Measurements from ENCODE around the gene IFNA16.
"Not testable (repeated sequence)": the region's sequence is repeated elsewhere in the genome, so short reads cannot be mapped to it uniquely, and the experiment has no call there.

The IFNA16 gene

DNA sequence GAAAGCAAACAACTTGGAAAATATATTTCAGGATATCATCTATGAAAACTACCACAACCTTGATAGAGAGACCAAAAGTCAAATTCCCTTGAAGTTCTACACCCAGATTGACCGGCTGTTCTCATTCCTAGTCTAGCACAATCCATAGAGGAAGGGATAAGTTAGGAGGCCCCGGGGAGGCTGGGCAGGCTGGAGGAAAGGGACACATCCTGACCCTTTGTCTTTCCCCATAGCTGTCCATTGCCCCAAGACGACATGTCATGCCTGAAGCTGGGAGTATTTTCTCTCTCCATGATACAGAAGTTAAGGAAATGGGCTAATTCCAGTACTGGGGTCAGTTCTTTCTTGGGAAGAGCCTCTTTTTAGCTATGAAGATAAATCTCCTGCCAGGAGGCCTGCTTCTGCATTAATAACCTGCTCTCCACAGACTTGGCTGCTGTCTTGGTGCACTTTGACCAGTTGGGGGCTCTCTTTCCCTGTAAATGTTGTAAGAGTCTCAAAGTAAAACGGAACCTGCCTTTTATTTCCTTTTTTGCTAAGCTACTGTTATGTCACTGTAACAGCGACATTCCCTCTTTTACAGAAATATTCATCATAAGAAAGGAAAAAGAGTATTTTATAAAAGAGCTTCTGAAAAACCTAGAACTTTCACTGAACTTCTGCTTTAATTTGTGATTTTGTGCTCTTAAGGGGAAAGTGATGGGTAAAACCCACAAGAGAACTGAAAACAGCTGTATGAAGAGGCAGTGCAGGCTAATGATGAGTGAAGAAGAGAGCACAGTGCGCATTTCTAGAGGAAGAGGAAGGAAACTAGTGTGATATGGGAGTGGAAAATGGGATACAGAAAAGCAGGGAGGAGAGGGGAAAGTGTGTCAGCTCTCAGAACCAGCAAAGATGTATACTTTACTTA, 22.0 kb downstream of the IFNA16 start:
- peak; percentile 48 for DNase-seq (ENCODE audit: low spot score)

DNA sequence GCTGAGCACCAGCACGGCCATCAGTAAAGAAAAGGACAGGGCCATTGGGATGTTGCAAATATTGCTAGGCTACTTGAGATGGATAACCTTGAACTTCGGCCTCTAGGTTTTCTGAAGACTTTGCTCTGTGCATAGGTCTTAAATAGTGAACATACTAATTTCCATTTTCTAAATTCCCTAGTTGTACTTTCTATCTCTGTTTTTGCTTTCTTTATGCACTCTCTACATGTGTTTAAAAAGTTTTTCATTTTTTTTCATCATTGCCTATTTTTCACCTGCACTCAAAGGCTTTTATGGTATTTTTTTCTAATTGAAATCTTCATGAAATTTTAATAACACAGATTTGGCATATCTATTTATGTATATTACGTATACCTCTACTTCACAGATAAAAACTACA, 29.6 kb downstream of the IFNA16 start, which contains the start of gene IFNA4:
Gene IFNA4 (minus strand): TSS at position 101 of the 400 bp plus-strand sequence. CDS start 56 bp downstream, at position 45.
- DNase-seq (ENCODE audit: low spot score) = not testable (repeated sequence)

DNA sequence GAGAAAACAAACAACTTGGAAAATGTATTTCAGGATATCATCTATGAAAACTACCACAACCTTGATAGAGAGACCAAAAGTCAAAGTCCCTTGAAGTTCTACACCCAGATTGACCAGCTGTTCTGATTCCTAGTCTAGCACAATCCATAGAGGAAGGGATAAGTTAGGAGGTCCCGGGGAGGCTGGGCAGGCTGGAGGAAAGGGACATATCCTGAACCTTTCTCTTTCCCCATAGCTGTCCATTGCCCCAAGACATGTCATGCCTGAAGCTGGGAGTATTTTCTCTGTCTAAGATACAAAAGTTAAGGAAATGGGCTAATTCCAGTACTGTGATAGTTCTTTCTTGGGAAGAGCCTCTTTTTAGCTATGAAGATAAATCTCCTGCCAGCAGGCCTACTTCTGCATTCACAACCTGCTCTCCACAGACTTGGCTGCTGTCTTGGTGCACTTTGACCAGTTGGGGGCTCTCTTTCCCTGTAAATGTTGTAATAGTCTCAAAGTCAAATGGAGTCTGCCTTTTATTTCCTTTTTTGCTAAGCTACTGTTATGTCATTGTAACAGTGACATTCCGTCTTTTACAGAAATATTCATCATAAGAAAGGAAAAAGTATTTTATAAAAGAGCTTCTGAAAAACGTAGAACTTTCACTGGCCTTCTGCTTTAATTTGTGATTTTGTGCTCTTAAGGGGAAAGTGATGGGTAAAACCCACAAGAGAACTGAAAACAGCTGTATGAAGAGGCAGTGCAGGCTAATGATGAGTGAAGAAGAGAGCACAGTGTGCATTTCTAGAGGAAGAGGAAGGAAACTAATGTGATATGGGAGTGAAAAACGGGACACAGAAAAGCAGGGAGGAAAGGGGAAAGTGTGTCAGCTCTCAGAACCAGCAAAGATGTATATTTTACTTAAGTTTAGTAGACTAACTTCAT, 34.0 kb downstream of the IFNA16 start:
- peak; percentile 24 for DNase-seq (ENCODE audit: low spot score)

DNA sequence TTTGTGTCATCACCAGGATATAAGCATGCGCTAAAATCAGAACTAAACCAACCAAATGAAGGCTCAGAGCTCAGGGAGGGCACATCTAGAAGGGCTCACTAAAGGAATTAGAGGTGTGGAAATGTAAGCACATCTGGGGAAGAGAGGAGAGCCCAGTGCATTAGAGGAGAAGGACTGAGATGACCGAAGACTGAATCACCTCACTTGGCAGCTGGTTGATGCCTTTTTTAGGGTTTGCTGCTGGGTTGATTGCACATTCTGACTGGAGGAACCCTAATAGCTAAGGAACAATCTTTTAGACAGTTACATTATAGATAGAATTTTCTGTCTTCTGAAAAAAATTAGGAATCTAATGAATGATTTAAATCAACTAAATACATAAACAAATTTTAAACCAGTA, 42.4 kb downstream of the IFNA16 start:
- peak; percentile 59 for DNase-seq (ENCODE audit: low spot score)

DNA sequence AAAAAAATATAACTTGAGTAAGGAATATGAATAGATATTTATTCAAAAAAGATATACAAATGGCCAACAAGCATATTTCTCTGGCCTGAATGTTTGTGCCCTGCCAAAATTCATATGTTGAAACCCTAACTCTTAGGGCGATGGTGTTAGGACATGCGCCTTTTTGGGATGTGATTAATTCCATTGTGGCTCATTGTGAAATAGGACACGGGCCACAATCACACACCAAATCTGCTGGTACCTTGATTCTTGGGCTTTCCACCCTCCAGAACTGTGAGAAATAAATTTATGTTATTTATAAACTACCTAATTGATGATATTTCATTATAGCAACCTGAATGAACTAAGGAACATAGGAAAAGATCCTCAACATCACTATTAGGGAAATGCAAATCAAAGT, 45.0 kb downstream of the IFNA16 start:
- DNase-seq (ENCODE audit: low spot score) = no peak

DNA sequence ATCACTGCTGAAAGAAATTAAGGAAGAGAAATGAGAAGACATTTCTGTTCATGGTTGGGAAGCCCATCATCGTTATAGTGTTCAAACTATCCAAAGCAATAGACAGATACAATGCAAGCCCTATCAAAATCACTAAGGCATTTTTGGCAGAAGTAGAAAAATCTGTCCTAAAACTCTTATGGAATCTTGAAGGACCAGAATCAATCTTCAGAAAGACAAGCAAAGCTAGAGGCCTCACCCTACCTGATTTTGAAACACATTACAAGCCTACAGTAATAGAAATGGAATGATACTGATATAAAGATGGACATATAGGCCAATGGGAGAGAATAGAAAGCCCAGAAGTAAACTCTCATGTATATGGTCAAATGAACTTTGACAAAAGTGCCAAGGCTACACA, 45.8 kb downstream of the IFNA16 start:
- no peak for DNase-seq (ENCODE audit: low spot score)

DNA sequence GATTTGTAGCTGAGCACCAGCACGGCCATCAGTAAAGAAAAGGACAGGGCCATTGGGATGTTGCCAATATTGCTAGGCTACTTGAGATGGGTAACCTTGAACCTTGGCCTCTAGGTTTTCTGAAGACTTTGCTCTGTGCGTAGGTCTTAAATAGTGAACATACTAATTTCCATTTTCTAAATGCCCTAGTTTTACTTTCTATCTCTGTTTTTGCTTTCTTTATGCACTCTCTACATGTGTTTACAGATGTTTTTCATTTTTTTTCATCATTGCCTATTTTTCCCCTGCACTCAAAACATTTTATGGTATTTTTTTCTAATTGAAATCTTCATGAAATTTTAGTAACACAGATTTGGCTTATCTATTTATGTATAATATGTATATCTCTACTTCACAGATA, 50.6 kb downstream of the IFNA16 start, which contains the start of gene IFNA21:
Gene IFNA21 (minus strand): TSS at position 101 of the 400 bp plus-strand sequence. CDS start 48 bp downstream, at position 53.
- DNase-seq (ENCODE audit: low spot score) = not testable (repeated sequence)
